HCT116 (cell line): Measurements from ENCODE around the gene UBE2Q2. TPM values are rescaled to one million over a fixed set of nuclear protein-coding genes. Genes with fewer than 3 reads are reported as not detected.

ENCODE experiments used
- ATAC-seq: fragments of 200-7000 bp; cut with Tn5 transposase; 2 replicates; pipeline ENCODE4 v1.9.1; 2020; ENCODE audit warnings: mild to moderate bottlenecking, moderate library complexity
- BruUV-seq: library from RNA; stranded (reverse); fragments of 400-500 nt; replicated peaks from 2 replicates; lab custom pipeline; 2021; lab: Mats Ljungman, UMichigan
- CTCF ChIA-PET: fragments of 300-600 bp; sonication (Branson Sonifier 250); formaldehyde crosslinking; loops from one replicate; lab custom pipeline; 2021; ENCODE audit warnings: antibody characterized with exemption; lab: Charles Lee
- POLR2A ChIA-PET: fragments of 300-600, 350-600 bp; sonication (Branson Sonifier 250); formaldehyde crosslinking; loops from one replicate; lab custom pipeline; 2021; ENCODE audit warnings: antibody characterized with exemption; lab: Charles Lee
- RAD21 ChIA-PET, 2 experiments: fragments of 300-600 bp; sonication (Branson Sonifier 250); formaldehyde crosslinking; loops; one replicate each; lab custom pipeline; 2023; ENCODE audit warnings: low total read pairs in 2 of 2; ENCODE audit not compliant: uncharacterized antibody in 2 of 2, unreplicated experiment in 2 of 2, low non-redundant PET in 1 of 2; lab: Charles Lee
- DNase-seq: peaks from one replicate; pipeline ENCODE4 v3.0.0-alpha.2; 2010; ENCODE audit warnings: low read depth, low spot score
- H2AFZ ChIP-seq: fragments of 200-600 bp; shearing (Covaris generic), sonication (generic); 2 replicates; pipeline ENCODE4 v1.6.1; 2017; ENCODE audit warnings: low read depth, mixed run types, mixed read lengths, antibody characterized with exemption, low read length; ENCODE audit not compliant: poor library complexity, severe bottlenecking
- H3K27ac ChIP-seq: 2 replicates; pipeline ENCODE4 v1.5.1; 2012; ENCODE audit warnings: low read depth, low read length
- H3K27me3 ChIP-seq: fragments of 200-600 bp; sonication (generic); 2 replicates; pipeline ENCODE4 v1.6.1; 2016; ENCODE audit warnings: mixed run types, low read length, mixed read lengths; ENCODE audit not compliant: insufficient read depth
- H3K36me3 ChIP-seq, 2 experiments: fragments of 200-500 bp in 1 of 2; fragments of 200-600 bp in 1 of 2; sonication (Bioruptor generic) in 1 of 2; sonication (generic) in 1 of 2; 2 replicates each; pipeline versions ENCODE4 v1.5.1 to v1.6.1; 2014 to 2016; ENCODE audit warnings: low read length in 2 of 2, inconsistent platforms in 1 of 2, mixed read lengths in 1 of 2, mixed run types in 1 of 2; ENCODE audit not compliant: insufficient read depth in 2 of 2, control insufficient read depth in 1 of 2
- H3K4me1 ChIP-seq, 2 experiments: fragments of 200-600 bp in 1 of 2; sonication (generic) in 1 of 2; 2 replicates each; pipeline versions ENCODE4 v1.5.1 to v1.6.1; 2012 to 2017; ENCODE audit warnings: low read length in 2 of 2, inconsistent platforms in 1 of 2, mild to moderate bottlenecking in 1 of 2, mixed read lengths in 1 of 2, mixed run types in 1 of 2, moderate library complexity in 1 of 2; ENCODE audit not compliant: insufficient read depth in 2 of 2, control insufficient read depth in 1 of 2
- H3K4me2 ChIP-seq: fragments of 200-600 bp; sonication (generic); 2 replicates; pipeline ENCODE4 v1.6.1; 2017; ENCODE audit warnings: mixed run types, low read length, mixed read lengths
- H3K4me3 ChIP-seq, 2 experiments: fragments of 200-600 bp in 1 of 2; sonication (generic) in 1 of 2; replicated peaks in 1 of 2; 2 replicates each; pipeline ENCODE4 v1.5.1; 2011 to 2016; ENCODE audit warnings: low read length in 2 of 2, control low read depth in 1 of 2, low read depth in 1 of 2, mild to moderate bottlenecking in 1 of 2, mixed read lengths in 1 of 2, mixed run types in 1 of 2
- H3K79me2 ChIP-seq: fragments of 200-600 bp; sonication (generic); 2 replicates; pipeline ENCODE4 v1.6.1; 2017; ENCODE audit warnings: mild to moderate bottlenecking, mixed run types, low read length, moderate library complexity, mixed read lengths; ENCODE audit not compliant: insufficient read depth
- H3K9ac ChIP-seq: fragments of 200-600 bp; sonication (generic); 2 replicates; pipeline ENCODE4 v1.6.1; 2016; ENCODE audit warnings: low read length, mixed read lengths
- H3K9me2 ChIP-seq: fragments of 200-600 bp; sonication (generic), shearing (Covaris generic); 2 replicates; pipeline ENCODE4 v1.6.1; 2017; ENCODE audit warnings: mixed run types, mild to moderate bottlenecking, moderate library complexity; ENCODE audit not compliant: insufficient read depth
- H3K9me3 ChIP-seq, 2 experiments: fragments of 200-500 bp in 1 of 2; fragments of 200-600 bp in 1 of 2; sonication (Bioruptor generic) in 1 of 2; sonication (generic) in 1 of 2; 2 replicates each; pipeline ENCODE4 v1.6.1; 2014 to 2017; ENCODE audit warnings: low read length in 2 of 2, mixed read lengths in 2 of 2, inconsistent platforms in 1 of 2, low read depth in 1 of 2, mild to moderate bottlenecking in 1 of 2, mixed run types in 1 of 2, moderate library complexity in 1 of 2; ENCODE audit not compliant: control insufficient read depth in 1 of 2, insufficient read depth in 1 of 2
- H4K20me1 ChIP-seq: fragments of 200-600 bp; sonication (generic), shearing (Covaris generic); 2 replicates; pipeline ENCODE4 v1.6.1; 2017; ENCODE audit warnings: mixed run types, mild to moderate bottlenecking, moderate library complexity; ENCODE audit not compliant: insufficient read depth
- CBX3 ChIP-seq: IDR thresholded peaks from 2 replicates; pipeline ENCODE4 v1.6.1; 2012; ENCODE audit warnings: low read depth
- EGR1 ChIP-seq: IDR thresholded peaks from 2 replicates; pipeline ENCODE4 v1.6.1; 2012; ENCODE audit warnings: low read depth
- ELF1 ChIP-seq: IDR thresholded peaks from 2 replicates; pipeline ENCODE4 v1.6.1; 2012; ENCODE audit warnings: low read depth, borderline replicate concordance
- JUND ChIP-seq: IDR thresholded peaks from 2 replicates; pipeline ENCODE4 v1.6.1; 2012
- POLR2A ChIP-seq: IDR thresholded peaks from 2 replicates; pipeline ENCODE4 v1.7.0; 2011; ENCODE audit warnings: borderline replicate concordance; ENCODE audit not compliant: insufficient read depth, insufficient read length; ENCODE audit errors: extremely low read depth
- POLR2AphosphoS5 ChIP-seq: IDR thresholded peaks from 2 replicates; pipeline ENCODE4 v1.6.1; 2011; ENCODE audit warnings: mild to moderate bottlenecking, low read depth, low read length, moderate library complexity
- RAD21 ChIP-seq: IDR thresholded peaks from 2 replicates; pipeline ENCODE4 v1.6.1; 2012; ENCODE audit warnings: low read depth, mild to moderate bottlenecking
- SIN3A ChIP-seq: IDR thresholded peaks from 2 replicates; pipeline ENCODE4 v1.6.1; 2012; ENCODE audit warnings: low read depth
- SP1 ChIP-seq: IDR thresholded peaks from 2 replicates; pipeline ENCODE4 v1.6.1; 2012; ENCODE audit warnings: low read depth
- SRF ChIP-seq: IDR thresholded peaks from 2 replicates; pipeline ENCODE4 v1.6.1; 2012; ENCODE audit warnings: low read depth
- ZFX ChIP-seq: fragments of 450-650 bp; IDR thresholded peaks from 2 replicates; pipeline ENCODE4 v1.6.1; 2017
- ZNF274 ChIP-seq: fragments of 200-500 bp; sonication (Bioruptor generic); IDR thresholded peaks from 2 replicates; pipeline ENCODE4 v1.6.1; 2014; ENCODE audit warnings: mild to moderate bottlenecking, low read depth, low read length, inconsistent platforms
- intact Hi-C: fragments of 100-400 bp; cut with micrococcal nuclease; formaldehyde crosslinking; loops from 2 replicates; pipeline ENCODE4 v1.10.0; 2022
- total RNA-seq: library from RNA; stranded (reverse); gene quantifications from one replicate; pipeline ENCODE4 v1.2.1, GENCODE V29; 2021; ENCODE audit not compliant: unreplicated experiment
- TF ChIP-seq, protein P1 (sequence below): IDR thresholded peaks from 2 replicates; pipeline ENCODE4 v1.6.1; 2012
- TF ChIP-seq, protein P2 (sequence below): IDR thresholded peaks from 2 replicates; pipeline ENCODE4 v1.6.1; 2012; ENCODE audit warnings: low read depth
- TF ChIP-seq, protein P3 (sequence below), 3 experiments: fragments of 200-600 bp in 1 of 3; sonication (generic) in 1 of 3; IDR thresholded peaks in 2 of 3; conservative IDR thresholded peaks in 1 of 3; 2 replicates each; pipeline ENCODE4 v1.5.1; 2012 to 2017; ENCODE audit warnings: low read depth in 2 of 3, low read length in 2 of 3, antibody characterized with exemption in 1 of 3, borderline replicate concordance in 1 of 3, control low read depth in 1 of 3, mild to moderate bottlenecking in 1 of 3, mixed read lengths in 1 of 3, mixed run types in 1 of 3, moderate library complexity in 1 of 3; ENCODE audit not compliant: insufficient read depth in 1 of 3

UBE2Q2 gene
- total RNA-seq, 1 experiment from 2014 or later, result 12.3 TPM

DNA sequence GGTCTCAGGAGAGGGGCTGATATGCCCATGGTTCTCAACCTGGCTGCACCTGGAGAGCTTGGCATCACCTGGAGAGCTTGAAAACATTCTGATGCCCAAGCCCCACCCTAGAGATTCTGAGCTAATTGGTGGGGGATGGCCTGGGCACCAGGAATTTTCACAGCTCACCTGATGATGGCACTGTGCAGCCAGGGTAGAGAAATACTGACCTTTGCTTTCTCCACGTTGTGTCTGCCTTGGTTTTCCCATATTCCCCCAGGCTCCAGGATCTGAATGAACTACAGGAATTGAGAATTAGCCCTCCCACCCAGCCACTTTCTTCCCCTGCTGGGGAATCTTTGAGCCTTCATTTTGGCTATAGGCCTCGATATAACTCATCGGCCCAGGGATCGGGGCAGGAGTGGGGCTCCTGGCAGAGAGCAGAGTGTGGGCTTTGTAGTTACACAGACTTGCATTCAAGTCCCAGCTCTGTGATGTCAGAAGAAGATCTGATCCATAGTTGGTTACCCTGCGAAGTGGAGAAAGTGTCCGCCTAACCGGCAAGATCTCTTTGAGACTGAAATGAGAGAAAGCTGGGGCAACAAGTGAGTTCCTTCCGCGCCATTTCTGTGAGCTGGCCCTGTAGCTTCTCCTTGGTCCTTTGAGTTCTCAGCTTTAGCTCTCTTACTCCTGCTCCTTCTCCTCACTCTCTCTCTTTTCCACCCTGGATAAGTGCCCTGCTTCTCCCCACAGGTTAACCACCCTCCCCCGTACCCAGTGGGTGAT lies 33.1 kb upstream of the UBE2Q2 start:
- Histone ChIP-seq H2AFZ (peak overlapping the region; percentile 91), H4K20me1 (no peaks in the 10 kb centered on the region), H3K79me2 (no peaks in the 10 kb centered on the region), H3K27ac (no peak overlapping the region), H3K4me2 (no peak overlapping the region), H3K4me3 (no peak overlapping the region), H3K36me3 (no peaks in the 10 kb centered on the region), H3K9me2 (no peaks in the 10 kb centered on the region), H3K9me3 (no peaks in the 10 kb centered on the region), H3K27me3 (no peaks in the 10 kb centered on the region), H3K9ac (no peak overlapping the region), H3K4me1 (peaks cover 0 to 7% of the 10 kb centered on the region in 2 experiments; a peak in 2 of 4 replicates)
- POLR2A ChIA-PET, result interaction anchor here (1.7 kb wide), 1 partner anchor 329 kb away, joined by 7 read pairs; no protein-coding TSS in a partner anchor
- CTCF ChIA-PET, result interaction anchor here (0.6 to 3.3 kb wide), 23 partner anchors 13 to 520 kb away, joined by 3 to 88 read pairs (median 5); partner anchors contain the start of gene FBXO22
- intact Hi-C loops, result loop anchor here (1.0 to 10.0 kb wide), 4 partner anchors 111 to 341 kb away; partner anchors contain the start of gene TMEM266
- ATAC-seq (peak; percentile 97), DNase-seq (peak; percentile 45)
- no TSS peak for BruUV-seq
- no peak for TF ChIP-seq SIN3A
- TF ChIP-seq CBX3, result no peak
- no peak for TF ChIP-seq ELF1
- no peak for TF ChIP-seq POLR2AphosphoS5
- TF ChIP-seq EGR1, result no peak
- no peak for TF ChIP-seq SRF
- TF ChIP-seq SP1, result no peak
- TF ChIP-seq, protein P1, sequence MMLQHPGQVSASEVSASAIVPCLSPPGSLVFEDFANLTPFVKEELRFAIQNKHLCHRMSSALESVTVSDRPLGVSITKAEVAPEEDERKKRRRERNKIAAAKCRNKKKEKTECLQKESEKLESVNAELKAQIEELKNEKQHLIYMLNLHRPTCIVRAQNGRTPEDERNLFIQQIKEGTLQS, result no peak
- peak; percentile 91 for TF ChIP-seq RAD21
- TF ChIP-seq, protein P2, sequence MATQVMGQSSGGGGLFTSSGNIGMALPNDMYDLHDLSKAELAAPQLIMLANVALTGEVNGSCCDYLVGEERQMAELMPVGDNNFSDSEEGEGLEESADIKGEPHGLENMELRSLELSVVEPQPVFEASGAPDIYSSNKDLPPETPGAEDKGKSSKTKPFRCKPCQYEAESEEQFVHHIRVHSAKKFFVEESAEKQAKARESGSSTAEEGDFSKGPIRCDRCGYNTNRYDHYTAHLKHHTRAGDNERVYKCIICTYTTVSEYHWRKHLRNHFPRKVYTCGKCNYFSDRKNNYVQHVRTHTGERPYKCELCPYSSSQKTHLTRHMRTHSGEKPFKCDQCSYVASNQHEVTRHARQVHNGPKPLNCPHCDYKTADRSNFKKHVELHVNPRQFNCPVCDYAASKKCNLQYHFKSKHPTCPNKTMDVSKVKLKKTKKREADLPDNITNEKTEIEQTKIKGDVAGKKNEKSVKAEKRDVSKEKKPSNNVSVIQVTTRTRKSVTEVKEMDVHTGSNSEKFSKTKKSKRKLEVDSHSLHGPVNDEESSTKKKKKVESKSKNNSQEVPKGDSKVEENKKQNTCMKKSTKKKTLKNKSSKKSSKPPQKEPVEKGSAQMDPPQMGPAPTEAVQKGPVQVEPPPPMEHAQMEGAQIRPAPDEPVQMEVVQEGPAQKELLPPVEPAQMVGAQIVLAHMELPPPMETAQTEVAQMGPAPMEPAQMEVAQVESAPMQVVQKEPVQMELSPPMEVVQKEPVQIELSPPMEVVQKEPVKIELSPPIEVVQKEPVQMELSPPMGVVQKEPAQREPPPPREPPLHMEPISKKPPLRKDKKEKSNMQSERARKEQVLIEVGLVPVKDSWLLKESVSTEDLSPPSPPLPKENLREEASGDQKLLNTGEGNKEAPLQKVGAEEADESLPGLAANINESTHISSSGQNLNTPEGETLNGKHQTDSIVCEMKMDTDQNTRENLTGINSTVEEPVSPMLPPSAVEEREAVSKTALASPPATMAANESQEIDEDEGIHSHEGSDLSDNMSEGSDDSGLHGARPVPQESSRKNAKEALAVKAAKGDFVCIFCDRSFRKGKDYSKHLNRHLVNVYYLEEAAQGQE, result no peak
- TF ChIP-seq ZFX, result no peak
- no peak for TF ChIP-seq JUND
- no peak for TF ChIP-seq POLR2A
- no peak for TF ChIP-seq ZNF274
- TF ChIP-seq, protein P3, sequence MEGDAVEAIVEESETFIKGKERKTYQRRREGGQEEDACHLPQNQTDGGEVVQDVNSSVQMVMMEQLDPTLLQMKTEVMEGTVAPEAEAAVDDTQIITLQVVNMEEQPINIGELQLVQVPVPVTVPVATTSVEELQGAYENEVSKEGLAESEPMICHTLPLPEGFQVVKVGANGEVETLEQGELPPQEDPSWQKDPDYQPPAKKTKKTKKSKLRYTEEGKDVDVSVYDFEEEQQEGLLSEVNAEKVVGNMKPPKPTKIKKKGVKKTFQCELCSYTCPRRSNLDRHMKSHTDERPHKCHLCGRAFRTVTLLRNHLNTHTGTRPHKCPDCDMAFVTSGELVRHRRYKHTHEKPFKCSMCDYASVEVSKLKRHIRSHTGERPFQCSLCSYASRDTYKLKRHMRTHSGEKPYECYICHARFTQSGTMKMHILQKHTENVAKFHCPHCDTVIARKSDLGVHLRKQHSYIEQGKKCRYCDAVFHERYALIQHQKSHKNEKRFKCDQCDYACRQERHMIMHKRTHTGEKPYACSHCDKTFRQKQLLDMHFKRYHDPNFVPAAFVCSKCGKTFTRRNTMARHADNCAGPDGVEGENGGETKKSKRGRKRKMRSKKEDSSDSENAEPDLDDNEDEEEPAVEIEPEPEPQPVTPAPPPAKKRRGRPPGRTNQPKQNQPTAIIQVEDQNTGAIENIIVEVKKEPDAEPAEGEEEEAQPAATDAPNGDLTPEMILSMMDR (IDR thresholded peaks at IDR 0.05 in 2 of 3, conservative IDR thresholded peaks at IDR 0.05 in 1 of 3; ENCODE audit: borderline replicate concordance in 1 of 3, insufficient read depth in 1 of 3, low read depth in 2 of 3, low read length in 2 of 3), result peak; percentile 69 to 78 (median 72)
- RAD21 ChIA-PET, result interaction anchor here (0.6 to 2.2 kb wide), 8 partner anchors 11 to 329 kb away, joined by 3 to 17 read pairs (median 4); no protein-coding TSS in a partner anchor
